Memory B cell (primary cell): ENCODE data around the gene PAMR1.
"Not testable (repeated sequence)": the region's sequence is repeated elsewhere in the genome, so short reads cannot be mapped to it uniquely, and the experiment has no call there.

Source experiments
- ATAC-seq: fragments of 150-1000 bp; cut with Tn5 transposase; 2 replicates; pipeline ENCODE4 v1.10.0; 2021; ENCODE audit warnings: low read depth, mild to moderate bottlenecking, moderate library complexity
- DNase-seq, 2 donors: peaks; one replicate each; pipeline ENCODE4 v3.0.0; 2022; ENCODE audit warnings: low spot score in 2 of 2
- H3K27ac Mint-ChIP-seq: one replicate; pipeline ENCODE4 v1.8.0; 2022; ENCODE audit warnings: mild to moderate bottlenecking, moderate library complexity, mixed read lengths
- H3K27me3 Mint-ChIP-seq: one replicate; pipeline ENCODE4 v1.8.0; 2022; ENCODE audit warnings: mixed read lengths
- H3K36me3 Mint-ChIP-seq: one replicate; pipeline ENCODE4 v1.8.0; 2022; ENCODE audit warnings: mild to moderate bottlenecking, mixed read lengths
- H3K4me1 Mint-ChIP-seq: one replicate; pipeline ENCODE4 v1.8.0; 2022; ENCODE audit warnings: mixed read lengths
- H3K4me3 Mint-ChIP-seq: one replicate; pipeline ENCODE4 v1.8.0; 2022; ENCODE audit warnings: mild to moderate bottlenecking, moderate library complexity, mixed read lengths
- H3K9me3 Mint-ChIP-seq: one replicate; pipeline ENCODE4 v1.8.0; 2022; ENCODE audit warnings: mixed read lengths

PAMR1 gene

DNA sequence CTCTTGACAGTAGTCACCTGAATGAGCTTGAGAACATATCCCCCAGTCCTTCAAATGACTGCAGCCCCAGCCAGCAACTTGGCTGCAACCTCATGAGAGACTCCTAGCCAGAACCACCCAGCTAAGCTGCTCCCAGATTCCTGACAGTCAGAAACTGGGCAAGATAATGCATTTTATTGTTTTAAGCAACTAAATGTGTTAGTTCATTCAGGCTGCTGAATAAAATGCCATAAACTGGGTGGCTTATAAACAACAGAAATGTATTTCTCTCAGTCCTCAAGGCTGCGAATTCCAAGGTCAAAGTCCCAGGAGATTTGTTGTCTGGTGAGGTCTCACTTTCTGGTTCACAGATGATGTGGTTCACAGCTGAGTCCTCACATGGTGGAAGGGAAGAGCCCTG is 5.8 kb upstream of the PAMR1 start:
- Mint-ChIP-seq H3K9me3 (no peaks in the 10 kb centered on the region), H3K4me3 (no peak overlapping the region), H3K27ac (no peak overlapping the region), H3K4me1 (no peaks in the 10 kb centered on the region), H3K27me3 (peaks cover 19% of the 10 kb centered on the region), H3K36me3 (no peaks in the 10 kb centered on the region)
- DNase-seq (no peak), ATAC-seq (no peak)

DNA sequence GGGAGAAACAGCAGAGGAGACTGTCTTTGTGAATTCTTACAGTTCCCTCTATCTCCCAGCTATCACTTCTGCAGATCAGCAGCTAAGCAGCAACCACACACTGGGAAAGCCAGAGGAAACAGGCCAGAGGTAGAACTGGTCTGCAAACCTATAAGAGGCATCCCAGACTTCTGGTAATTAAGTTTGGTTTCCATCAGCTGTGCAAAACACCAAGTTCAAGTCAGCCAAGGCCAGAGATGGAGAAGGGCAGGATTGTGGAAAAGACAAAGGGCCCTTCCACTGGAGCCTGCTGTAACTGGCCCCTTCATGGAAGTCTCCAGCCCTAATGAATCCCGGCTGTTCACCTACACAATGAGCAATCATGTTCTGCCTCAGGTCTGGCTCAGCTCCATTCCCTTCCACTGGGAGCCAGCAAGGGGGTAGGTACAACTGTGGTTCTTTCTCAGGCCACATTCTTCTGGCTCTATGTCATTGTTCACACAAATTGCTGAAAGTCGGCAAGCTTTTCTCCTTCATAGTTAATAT is 4.6 kb upstream of the PAMR1 start:
- Mint-ChIP-seq H3K27ac (no peak overlapping the region), H3K4me3 (no peak overlapping the region), H3K9me3 (no peaks in the 10 kb centered on the region), H3K4me1 (no peaks in the 10 kb centered on the region), H3K27me3 (peaks cover 24% of the 10 kb centered on the region), H3K36me3 (no peaks in the 10 kb centered on the region)
- ATAC-seq (no peak), DNase-seq (no peak)

DNA sequence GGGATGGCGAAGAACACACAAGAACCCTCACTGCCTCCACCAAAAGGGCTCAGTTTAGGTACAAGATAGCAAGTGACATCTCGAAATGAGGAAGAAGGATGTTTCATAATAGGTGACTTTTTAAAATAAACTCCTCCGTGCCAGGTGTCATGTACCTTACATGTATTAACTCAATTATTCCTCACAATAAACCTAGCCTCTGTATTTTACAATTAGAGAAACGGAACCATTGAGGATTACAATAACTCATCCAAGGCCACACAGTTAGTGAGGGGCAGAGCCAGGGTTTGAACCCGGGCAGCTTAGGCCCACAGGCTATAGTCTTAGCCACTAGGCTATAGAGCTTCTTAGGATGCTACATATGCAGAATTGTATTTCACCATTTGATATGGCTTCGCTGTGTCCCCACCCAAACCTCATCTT is 965 bp upstream of the PAMR1 start:
- Mint-ChIP-seq H3K9me3 (no peaks in the 10 kb centered on the region), H3K27me3 (peaks cover 35% of the 10 kb centered on the region), H3K4me1 (no peaks in the 10 kb centered on the region), H3K27ac (no peak overlapping the region), H3K36me3 (no peaks in the 10 kb centered on the region), H3K4me3 (no peak overlapping the region)
- no peak for DNase-seq
- no peak for ATAC-seq

DNA sequence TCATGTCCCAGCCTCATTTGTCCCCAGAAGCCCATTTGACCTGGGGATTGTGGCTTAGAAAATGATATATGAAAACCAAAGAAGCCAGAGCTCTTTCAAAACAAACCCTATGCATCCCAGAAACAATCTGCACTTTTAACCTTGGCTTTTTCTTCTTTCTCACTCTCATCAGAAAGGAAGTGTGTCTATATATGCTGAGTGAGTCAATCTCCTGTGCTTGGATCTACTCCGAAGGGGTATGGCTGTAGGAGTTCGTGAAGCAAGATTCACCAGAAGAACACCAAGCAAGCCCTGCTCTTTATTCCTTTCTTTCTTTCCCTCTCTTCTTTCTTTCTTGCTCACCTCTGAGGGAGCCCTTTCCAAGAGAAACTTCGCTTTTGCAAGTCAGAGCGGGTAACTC is 636 bp downstream of the PAMR1 start:
- H3K36me3 Mint-ChIP-seq = no peaks in the 10 kb centered on the region
- no peaks in the 10 kb centered on the region for H3K9me3 Mint-ChIP-seq
- peaks cover 34% of the 10 kb centered on the region for H3K27me3 Mint-ChIP-seq
- no peak overlapping the region for H3K27ac Mint-ChIP-seq
- H3K4me3 Mint-ChIP-seq = no peak overlapping the region
- no peaks in the 10 kb centered on the region for H3K4me1 Mint-ChIP-seq
- DNase-seq = no peak
- no peak for ATAC-seq

DNA sequence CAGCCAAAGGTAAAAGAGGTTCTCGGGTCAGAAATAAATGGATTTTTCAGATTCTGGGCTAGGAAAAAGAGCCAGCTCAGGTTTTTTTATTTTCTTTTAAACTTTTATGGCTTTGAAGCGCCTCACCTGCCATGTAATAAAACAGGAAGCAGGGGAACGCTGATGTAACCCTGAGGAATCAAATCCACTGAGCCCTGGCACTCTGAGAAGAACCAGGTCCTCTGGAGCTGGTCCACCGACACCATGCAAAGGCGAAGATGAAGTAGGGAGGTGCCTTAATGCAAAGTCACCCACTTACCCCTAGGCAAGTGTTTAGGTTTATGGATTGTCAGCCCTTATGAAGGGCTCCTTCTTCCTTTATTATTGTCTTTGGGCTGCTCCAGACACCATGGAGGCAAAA is 1.6 kb downstream of the PAMR1 start:
- Mint-ChIP-seq H3K4me3 (no peak overlapping the region), H3K27ac (no peak overlapping the region), H3K36me3 (no peaks in the 10 kb centered on the region), H3K27me3 (peaks cover 30% of the 10 kb centered on the region), H3K4me1 (no peaks in the 10 kb centered on the region), H3K9me3 (no peaks in the 10 kb centered on the region)
- ATAC-seq (no peak), DNase-seq (no peak)

DNA sequence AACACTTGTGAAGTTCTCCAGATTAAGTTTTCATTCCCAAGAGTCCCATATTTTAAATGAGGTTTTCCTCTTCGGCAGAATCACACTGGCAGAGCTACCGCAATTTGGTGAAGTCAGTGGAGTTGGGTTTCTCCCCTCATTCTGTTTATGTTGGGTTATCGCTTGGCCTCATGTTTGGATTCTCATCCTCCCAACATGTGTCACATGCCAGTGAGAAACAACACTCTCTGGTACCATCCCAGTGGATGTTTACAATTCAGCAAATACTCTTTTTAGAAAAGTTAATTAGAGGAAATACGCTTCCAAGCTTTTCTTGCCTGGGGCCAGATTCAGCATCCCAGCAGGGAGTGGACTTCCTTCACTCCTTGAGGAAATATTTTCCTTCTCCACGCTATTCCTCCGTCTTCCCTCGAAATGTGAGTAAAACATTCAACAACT is 2.1 kb downstream of the PAMR1 start:
- no peak for ATAC-seq
- H3K27ac Mint-ChIP-seq = no peak overlapping the region

DNA sequence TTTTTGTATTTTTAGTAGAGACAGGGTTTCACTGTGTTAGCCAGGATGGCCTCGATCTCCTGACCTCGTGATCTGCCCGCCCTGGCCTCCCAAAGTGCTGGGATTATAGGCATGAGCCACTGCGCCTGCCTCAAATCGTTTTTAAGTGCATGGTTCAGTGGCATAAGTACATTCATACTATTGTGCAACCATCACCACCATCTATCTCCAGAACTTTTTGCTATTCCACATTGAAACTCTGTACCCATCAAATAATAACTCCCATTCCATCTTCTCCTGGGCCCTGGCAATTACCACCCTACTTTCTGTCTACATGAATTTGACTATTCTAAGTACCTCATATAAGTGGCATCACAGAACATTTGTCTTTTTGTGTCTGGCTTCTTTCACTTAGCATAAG is 3.3 kb downstream of the PAMR1 start:
- H3K36me3 Mint-ChIP-seq, H3K4me3 Mint-ChIP-seq, H3K9me3 Mint-ChIP-seq, DNase-seq, H3K27ac Mint-ChIP-seq, ATAC-seq, H3K4me1 Mint-ChIP-seq: not testable (repeated sequence)
- peaks cover 26% of the 10 kb centered on the region for H3K27me3 Mint-ChIP-seq

More for the DNA sequence above, 2.1 kb downstream of the PAMR1 start:
- Mint-ChIP-seq H3K27me3 (peaks cover 30% of the 10 kb centered on the region), H3K4me3 (no peak overlapping the region), H3K36me3 (no peaks in the 10 kb centered on the region), H3K9me3 (no peaks in the 10 kb centered on the region), H3K4me1 (no peaks in the 10 kb centered on the region)
- no peak for DNase-seq

DNA sequence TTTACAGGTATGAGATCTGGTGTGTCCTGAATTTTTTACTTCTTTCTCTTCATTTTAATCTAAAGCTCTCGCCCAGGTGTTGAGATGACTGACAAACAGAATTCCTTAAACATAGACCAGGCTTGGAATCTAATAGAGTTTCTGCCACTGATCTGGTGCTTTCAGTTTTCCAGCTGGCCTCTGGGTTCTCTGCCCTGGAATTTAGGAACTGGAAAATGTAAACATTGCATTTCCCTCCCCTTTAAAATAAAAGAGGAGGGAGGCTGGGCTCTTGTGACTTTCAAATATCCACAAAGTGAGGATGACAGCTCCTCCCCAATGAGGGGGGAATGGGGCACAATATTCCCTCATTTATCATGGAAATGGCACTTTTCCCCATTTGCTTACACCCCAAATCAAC is 5.0 kb downstream of the PAMR1 start:
- no peaks in the 10 kb centered on the region for H3K36me3 Mint-ChIP-seq
- H3K9me3 Mint-ChIP-seq = no peaks in the 10 kb centered on the region
- ATAC-seq = no peak
- H3K4me3 Mint-ChIP-seq = no peak overlapping the region
- peaks cover 23% of the 10 kb centered on the region for H3K27me3 Mint-ChIP-seq
- no peaks in the 10 kb centered on the region for H3K4me1 Mint-ChIP-seq
- DNase-seq = no peak
- H3K27ac Mint-ChIP-seq = no peak overlapping the region

DNA sequence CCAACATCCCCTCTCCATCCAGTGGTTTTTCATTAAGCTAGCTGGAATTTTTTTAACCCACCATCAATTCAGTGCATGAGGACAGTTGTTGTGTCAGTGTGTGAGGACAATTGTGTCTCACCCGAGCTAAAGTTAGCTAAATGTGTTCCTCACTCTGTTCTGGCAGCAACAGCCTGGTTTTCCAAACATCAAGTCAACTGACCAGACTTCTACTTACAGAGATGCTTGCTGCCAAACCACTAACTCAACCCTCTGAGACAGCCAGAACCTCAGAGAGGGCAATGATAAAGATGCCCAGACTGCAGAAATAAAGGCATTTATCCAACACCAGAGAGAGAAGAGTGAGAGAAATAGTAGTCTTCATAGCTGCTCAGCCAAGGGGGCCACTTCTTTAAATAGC is 6.7 kb downstream of the PAMR1 start:
- no peaks in the 10 kb centered on the region for H3K36me3 Mint-ChIP-seq
- H3K9me3 Mint-ChIP-seq = no peaks in the 10 kb centered on the region
- H3K4me1 Mint-ChIP-seq = no peaks in the 10 kb centered on the region
- ATAC-seq (no peak), DNase-seq (no peak)
- H3K27me3 Mint-ChIP-seq = peaks cover 13% of the 10 kb centered on the region
- no peak overlapping the region for H3K4me3 Mint-ChIP-seq
- H3K27ac Mint-ChIP-seq = no peak overlapping the region

DNA sequence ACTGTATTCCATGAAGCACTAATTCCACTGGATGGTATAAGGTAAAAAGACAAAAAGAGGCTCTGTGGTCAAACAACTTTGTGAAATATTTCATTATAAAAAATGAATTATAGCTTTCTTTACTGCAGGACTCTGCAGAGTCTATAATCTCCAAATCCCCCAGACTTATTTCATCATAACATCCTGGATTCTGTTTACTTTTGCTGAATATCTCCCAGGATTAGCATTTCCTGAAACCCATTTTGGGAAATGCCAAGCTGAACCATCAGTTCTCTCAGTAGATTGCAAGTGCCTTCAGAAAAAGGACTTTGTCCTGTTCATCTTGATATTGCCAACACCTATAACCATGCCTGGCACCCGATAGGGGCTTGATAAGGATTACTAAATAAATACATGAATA is 7.9 kb downstream of the PAMR1 start:
- Mint-ChIP-seq H3K27me3 (peaks cover 9% of the 10 kb centered on the region), H3K36me3 (no peaks in the 10 kb centered on the region), H3K9me3 (no peaks in the 10 kb centered on the region), H3K27ac (no peak overlapping the region), H3K4me3 (no peak overlapping the region), H3K4me1 (no peaks in the 10 kb centered on the region)
- no peak for DNase-seq
- no peak for ATAC-seq

DNA sequence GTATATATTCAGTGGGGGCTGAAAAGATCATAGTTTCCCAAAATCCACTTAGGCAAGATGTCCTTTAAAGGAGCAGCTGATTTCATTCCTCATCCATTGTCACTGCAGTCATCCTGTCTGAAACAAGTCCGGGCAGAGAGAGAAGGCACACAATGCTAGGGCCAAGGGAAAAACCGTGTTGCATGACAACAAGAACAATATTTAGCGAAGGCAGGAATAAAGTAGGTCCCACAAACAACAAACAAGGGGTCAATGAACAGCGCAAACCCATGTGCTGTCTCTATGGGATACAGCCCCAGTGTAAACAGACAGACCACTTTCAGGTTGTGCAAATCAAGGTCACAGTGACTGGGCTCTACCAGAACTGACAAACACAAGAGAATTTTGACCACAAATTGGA is 9.0 kb downstream of the PAMR1 start:
- ATAC-seq (no peak), DNase-seq (no peak)
- no peak overlapping the region for H3K27ac Mint-ChIP-seq
- no peak overlapping the region for H3K4me3 Mint-ChIP-seq
- H3K9me3 Mint-ChIP-seq = no peaks in the 10 kb centered on the region
- no peaks in the 10 kb centered on the region for H3K4me1 Mint-ChIP-seq
- peaks cover 8% of the 10 kb centered on the region for H3K27me3 Mint-ChIP-seq
- H3K36me3 Mint-ChIP-seq = no peaks in the 10 kb centered on the region

DNA sequence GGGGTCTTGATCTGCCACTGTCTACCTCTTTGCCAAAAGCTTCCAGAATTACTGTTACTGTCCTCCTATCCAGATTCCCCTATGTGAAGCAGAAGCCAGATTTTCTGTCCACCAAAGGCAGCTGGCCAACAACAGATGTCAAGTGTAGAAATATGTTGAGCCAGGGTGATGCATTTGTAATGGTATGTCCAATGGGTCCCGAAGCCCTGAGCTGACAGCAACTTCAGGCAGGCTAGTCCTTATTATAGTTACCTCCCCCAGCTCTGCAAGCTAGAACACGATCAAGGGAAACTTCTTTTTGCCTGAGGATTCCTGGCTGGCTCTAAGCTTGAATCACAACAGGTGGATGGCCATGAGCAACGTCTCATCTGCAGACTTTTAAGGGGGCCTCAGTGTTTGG is 10.2 kb downstream of the PAMR1 start:
- Mint-ChIP-seq H3K27ac (no peak overlapping the region), H3K27me3 (peaks cover 6% of the 10 kb centered on the region), H3K4me1 (no peaks in the 10 kb centered on the region), H3K9me3 (no peaks in the 10 kb centered on the region), H3K36me3 (no peaks in the 10 kb centered on the region), H3K4me3 (no peak overlapping the region)
- no peak for ATAC-seq
- no peak for DNase-seq

DNA sequence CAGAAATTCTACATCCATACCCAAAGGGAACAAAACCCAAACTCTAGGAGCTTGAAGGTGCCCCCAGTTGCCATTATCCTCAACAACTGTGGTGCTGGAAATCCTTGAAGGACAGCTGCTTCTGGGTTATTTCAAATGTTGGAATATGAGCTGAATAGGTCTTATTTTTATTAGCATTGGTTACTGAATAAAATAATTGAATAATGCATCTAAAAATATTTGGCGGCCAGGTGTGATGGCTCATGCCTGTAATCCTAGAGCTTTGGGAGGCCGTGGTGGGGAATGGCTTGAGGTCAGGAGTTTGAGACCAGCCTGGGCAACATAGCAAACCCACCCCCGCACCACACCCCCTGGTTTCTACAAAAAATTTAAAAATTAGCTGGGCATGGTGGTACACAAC is 10.9 kb downstream of the PAMR1 start:
- Mint-ChIP-seq H3K27ac (no peak overlapping the region), H3K9me3 (no peaks in the 10 kb centered on the region), H3K4me1 (no peaks in the 10 kb centered on the region), H3K27me3 (peaks cover 8% of the 10 kb centered on the region), H3K4me3 (no peak overlapping the region), H3K36me3 (no peaks in the 10 kb centered on the region)
- no peak for ATAC-seq
- DNase-seq = no peak

DNA sequence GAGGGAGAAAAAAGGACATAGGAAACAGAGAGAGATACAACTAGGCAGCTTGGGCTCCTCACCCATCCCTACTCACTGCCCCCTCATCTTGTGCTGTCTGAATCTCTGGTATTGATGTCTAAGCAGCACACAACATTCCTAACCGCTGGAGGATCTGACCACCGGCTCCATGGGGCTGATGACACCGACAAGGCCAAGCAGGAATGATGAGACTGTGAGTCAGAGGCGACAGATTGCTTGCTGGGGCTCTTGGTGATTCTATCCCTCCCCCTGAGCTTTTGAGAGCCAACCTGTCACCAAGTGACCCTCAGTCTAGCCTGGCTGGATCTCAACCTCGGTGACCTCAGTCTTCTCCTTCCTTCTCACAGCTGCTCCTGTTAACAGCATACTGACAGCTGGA is 13.8 kb downstream of the PAMR1 start:
- DNase-seq (no peak), ATAC-seq (no peak)
- H3K4me3 Mint-ChIP-seq = no peak overlapping the region
- peaks cover 6% of the 10 kb centered on the region for H3K9me3 Mint-ChIP-seq
- no peak overlapping the region for H3K27ac Mint-ChIP-seq
- no peaks in the 10 kb centered on the region for H3K4me1 Mint-ChIP-seq
- H3K36me3 Mint-ChIP-seq = peaks cover 2% of the 10 kb centered on the region
- peaks cover 9% of the 10 kb centered on the region for H3K27me3 Mint-ChIP-seq

DNA sequence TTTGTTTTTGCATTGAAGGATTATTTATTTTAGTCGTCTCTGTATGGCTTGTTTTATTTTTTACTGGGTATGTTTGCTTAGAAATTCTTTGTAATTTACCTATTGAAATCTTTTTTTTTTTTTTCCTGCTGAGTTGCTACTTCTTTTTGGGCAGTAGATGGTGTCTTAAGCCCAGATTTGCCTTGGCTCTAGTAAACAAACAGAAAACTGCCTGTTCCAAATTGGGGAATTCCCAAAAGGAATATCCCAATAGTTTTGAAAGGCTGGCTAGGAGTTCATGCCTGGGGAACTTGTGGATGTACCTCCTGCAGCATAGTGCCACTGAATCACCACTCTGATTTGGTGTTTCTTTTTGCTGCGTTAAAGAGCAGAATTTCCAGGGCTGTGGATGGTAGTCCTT is 17.7 kb downstream of the PAMR1 start:
- peaks cover 3% of the 10 kb centered on the region for H3K36me3 Mint-ChIP-seq
- DNase-seq = no peak
- H3K4me1 Mint-ChIP-seq = no peaks in the 10 kb centered on the region
- peaks cover 9% of the 10 kb centered on the region for H3K27me3 Mint-ChIP-seq
- H3K9me3 Mint-ChIP-seq = peaks cover 16% of the 10 kb centered on the region
- no peak overlapping the region for H3K4me3 Mint-ChIP-seq
- H3K27ac Mint-ChIP-seq = no peak overlapping the region
- ATAC-seq = no peak
